ENCODE results near the gene PRDM16. TPM values are rescaled to one million over a fixed set of nuclear protein-coding genes. Genes with fewer than 3 reads are reported as not detected.
"Not testable (repeated sequence)": the region's sequence is repeated elsewhere in the genome, so short reads cannot be mapped to it uniquely, and the experiment has no call there.

The PRDM16 gene
- total RNA-seq, 2 donors from 2014 or later, result 0.25 TPM; not detected in 1

DNA sequence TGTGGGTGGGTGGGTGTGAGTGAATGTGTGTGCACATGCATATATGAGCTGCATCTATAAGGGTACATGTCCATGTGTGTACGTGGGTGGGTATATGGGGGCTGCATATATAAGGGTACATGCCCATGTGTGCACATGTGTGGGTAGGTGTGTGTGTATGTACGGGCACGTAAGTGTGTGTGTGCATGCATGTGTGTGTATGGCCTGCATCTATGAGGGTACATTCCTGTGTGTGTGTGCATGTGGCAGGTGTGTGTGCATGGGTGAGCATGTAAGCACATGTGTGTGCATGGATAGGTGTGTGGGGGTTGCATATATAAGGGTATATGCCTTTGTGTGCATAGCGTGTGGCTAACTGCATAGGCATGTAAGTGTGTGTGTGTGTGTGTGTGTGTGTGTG, 204.4 kb downstream of the PRDM16 start:
- Mint-ChIP-seq H3K9me3 (no peaks in the 10 kb centered on the region), H3K36me3 (no peaks in the 10 kb centered on the region), H3K27ac (no peak overlapping the region)
- ATAC-seq (no peak), DNase-seq (ENCODE audit: low spot score in 2 of 2) (no peak)

DNA sequence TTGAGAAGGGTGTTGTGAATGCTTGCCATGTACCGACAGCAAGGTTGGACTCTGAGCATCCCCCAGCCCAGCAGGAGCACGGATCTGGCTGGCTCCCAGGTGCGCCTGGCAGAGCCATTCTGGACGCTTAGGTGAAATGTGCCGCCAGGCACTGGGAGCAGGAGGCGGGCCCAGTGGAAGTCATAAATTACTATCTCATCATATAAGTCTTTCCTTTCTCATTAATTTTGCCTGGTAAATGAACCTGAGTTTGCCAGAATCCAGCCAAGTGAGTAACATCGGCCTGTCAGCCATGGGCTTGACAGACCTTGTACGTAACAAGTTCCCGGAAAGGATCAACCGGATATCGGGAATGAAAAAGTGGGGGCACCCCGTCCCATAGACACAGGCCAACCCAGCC, 206.0 kb downstream of the PRDM16 start:
- H3K9me3 Mint-ChIP-seq, result no peaks in the 10 kb centered on the region
- ATAC-seq (no peak), DNase-seq (ENCODE audit: low spot score in 2 of 2) (no peak)

DNA sequence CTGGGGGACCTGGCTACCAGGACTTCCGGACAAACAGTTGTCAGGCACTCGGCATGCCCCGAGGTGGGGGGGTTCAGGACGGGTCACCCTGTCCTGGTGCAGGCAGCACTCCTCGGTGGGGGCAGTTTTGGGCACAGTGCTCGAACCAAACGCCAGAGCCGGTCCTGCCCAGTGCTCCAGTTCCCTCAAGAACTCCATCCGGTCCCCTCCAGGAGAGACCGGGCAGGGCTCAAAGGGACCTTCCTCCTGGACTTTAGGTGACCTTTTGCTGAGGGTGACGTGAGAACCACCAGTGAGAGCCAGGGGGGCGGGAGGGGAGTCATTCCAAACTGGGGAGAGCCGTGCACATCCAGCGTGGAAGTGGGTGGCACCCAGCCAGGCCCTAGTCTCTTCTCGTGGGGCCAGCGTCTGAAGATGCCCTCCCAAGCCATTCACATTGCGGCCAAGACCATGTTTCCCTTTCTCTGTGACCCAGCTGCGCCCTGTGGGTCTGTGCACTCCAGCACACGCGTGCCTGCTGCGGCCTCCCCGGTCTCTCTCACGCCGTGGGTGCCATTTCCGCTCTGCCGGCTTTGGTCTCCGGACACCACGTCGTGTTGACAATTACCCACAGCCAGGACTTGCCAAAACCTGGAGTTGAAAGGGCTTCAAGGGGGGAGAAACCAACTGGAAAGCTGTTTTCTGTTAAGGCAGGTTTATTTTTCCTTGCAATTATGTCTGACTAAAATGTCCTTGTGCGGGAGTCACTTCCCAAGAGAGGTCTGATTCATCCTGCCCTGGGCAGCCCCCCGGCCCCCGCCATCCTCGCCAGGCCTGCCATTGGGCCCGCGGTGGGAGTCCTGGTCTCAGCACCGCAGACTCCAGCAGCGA, 206.7 kb downstream of the PRDM16 start:
- no peak for DNase-seq (ENCODE audit: low spot score in 2 of 2)
- Mint-ChIP-seq H3K36me3 (no peaks in the 10 kb centered on the region), H3K27ac (no peak overlapping the region), H3K9me3 (no peaks in the 10 kb centered on the region)
- no peak for ATAC-seq

More for the DNA sequence above, 206.0 kb downstream of the PRDM16 start:
- Mint-ChIP-seq H3K27ac (no peak overlapping the region), H3K36me3 (no peaks in the 10 kb centered on the region)

GRCh38 chr1:3276341-3276800, 207.4 kb downstream of the PRDM16 start:
- H3K36me3 Mint-ChIP-seq, result no peaks in the 10 kb centered on the region
- no peaks in the 10 kb centered on the region for H3K9me3 Mint-ChIP-seq
- ATAC-seq, result no peak

DNA sequence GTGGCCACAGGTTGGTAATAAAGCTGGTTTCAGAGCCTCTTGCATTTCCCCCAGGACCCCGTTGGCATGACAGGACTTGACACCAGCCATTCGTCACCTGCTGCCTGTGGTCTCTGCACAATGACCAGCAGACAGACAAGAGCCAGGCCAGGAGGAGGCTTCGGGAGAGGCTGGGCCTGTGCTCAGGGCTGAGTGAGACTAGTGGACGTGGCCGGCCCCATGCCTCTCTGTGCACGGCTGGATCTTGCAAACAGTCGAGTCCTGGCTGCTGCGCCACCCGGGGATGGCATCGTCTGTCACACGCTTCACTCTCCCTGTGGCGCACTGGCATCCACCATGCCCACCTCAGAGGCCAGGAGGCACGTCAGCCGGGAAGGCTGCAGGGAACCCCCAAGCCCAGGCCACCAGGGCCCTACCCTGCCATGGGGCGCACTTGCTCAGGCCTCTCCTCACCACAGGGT, 208.0 kb downstream of the PRDM16 start:
- no peak for ATAC-seq
- no peak for DNase-seq (ENCODE audit: low spot score in 2 of 2)
- Mint-ChIP-seq H3K36me3 (no peaks in the 10 kb centered on the region), H3K27ac (no peak overlapping the region), H3K9me3 (no peaks in the 10 kb centered on the region)

More at GRCh38 chr1:3276341-3276800, 207.4 kb downstream of the PRDM16 start:
- DNase-seq (ENCODE audit: low spot score in 2 of 2), result no peak
- no peak overlapping the region for H3K27ac Mint-ChIP-seq

DNA sequence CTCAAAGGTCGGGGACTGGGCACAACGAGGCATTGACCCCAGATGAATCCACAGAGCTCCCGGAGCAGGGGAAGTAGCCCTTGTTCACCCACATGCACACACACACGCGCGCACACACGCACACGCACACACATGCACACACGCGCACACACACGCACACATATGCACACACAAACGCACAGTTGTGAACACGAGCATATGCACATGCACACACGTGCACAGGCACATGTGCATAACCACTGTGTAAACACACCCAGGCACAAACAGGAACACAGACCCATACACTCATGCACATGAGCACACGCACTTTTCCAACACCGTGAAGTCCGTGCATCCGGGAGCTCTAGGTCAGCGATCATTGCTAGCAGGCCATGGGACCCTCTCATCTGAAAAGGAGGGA, 208.6 kb downstream of the PRDM16 start:
- ATAC-seq (no peak), DNase-seq (ENCODE audit: low spot score in 2 of 2) (no peak)
- Mint-ChIP-seq H3K36me3 (no peaks in the 10 kb centered on the region), H3K9me3 (no peaks in the 10 kb centered on the region), H3K27ac (no peak overlapping the region)

GRCh38 chr1:3278416-3279181, 209.6 kb downstream of the PRDM16 start:
- DNase-seq (ENCODE audit: low spot score in 2 of 2) (no peak), ATAC-seq (no peak)
- Mint-ChIP-seq H3K9me3 (no peaks in the 10 kb centered on the region), H3K36me3 (no peaks in the 10 kb centered on the region), H3K27ac (no peak overlapping the region)

DNA sequence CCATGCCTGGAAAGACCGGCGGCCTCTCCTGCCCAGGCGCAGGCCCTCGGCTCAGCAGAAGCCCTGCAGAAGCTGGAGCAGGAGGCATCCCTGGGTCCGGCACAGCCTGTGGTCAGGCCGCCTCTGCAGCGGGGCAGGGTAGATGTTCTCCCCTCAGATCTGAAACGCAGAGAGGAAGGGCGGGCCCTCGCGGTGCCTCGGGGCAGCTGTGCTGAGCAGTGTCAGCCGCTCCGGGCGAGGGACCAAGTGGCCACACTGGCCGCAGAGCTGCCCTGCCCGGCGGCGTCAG, 210.1 kb downstream of the PRDM16 start:
- no peaks in the 10 kb centered on the region for H3K36me3 Mint-ChIP-seq
- H3K9me3 Mint-ChIP-seq, result no peaks in the 10 kb centered on the region
- DNase-seq (ENCODE audit: low spot score in 2 of 2), result no peak
- no peak overlapping the region for H3K27ac Mint-ChIP-seq
- no peak for ATAC-seq

GRCh38 chr1:3281735-3282134, 212.7 kb downstream of the PRDM16 start:
- ATAC-seq (no peak), DNase-seq (ENCODE audit: low spot score in 2 of 2) (no peak)
- Mint-ChIP-seq H3K9me3 (no peaks in the 10 kb centered on the region), H3K36me3 (no peaks in the 10 kb centered on the region), H3K27ac (no peak overlapping the region)

GRCh38 chr1:3282186-3282585, 213.2 kb downstream of the PRDM16 start:
- DNase-seq (ENCODE audit: low spot score in 2 of 2) (no peak), ATAC-seq (no peak)
- H3K9me3 Mint-ChIP-seq, result no peaks in the 10 kb centered on the region
- no peaks in the 10 kb centered on the region for H3K36me3 Mint-ChIP-seq
- H3K27ac Mint-ChIP-seq, result no peak overlapping the region

GRCh38 chr1:3282656-3283430, 213.8 kb downstream of the PRDM16 start:
- no peaks in the 10 kb centered on the region for H3K9me3 Mint-ChIP-seq
- ATAC-seq (no peak), DNase-seq (ENCODE audit: low spot score in 2 of 2) (no peak)
- H3K27ac Mint-ChIP-seq, result no peak overlapping the region
- H3K36me3 Mint-ChIP-seq, result no peaks in the 10 kb centered on the region

DNA sequence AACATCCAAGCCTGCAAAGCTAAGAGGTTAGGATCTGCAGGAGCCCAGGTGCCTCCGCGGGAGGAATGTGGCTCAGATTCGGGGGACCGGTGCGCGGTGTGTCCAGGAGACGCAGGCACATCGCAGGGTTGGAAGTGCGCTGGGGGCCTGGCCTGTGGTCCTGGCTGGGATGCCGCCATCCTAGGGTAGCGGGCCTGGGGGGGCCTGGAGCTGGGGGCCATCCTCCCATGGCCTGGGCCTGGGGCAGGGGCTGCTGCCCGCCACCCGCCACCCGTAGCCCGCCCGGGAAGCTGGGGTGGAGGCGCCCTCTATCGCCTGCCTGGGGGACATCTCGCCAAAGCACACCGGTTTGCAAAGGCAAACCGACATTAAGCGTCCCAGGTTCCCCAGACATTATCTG, 214.8 kb downstream of the PRDM16 start:
- Mint-ChIP-seq H3K9me3 (no peaks in the 10 kb centered on the region), H3K36me3 (no peaks in the 10 kb centered on the region), H3K27ac (no peak overlapping the region)
- peak in 1 of 2 donors; percentile 31 for DNase-seq (ENCODE audit: low spot score in 2 of 2)
- ATAC-seq, result peak in 1 of 2 donors; percentile 43

GRCh38 chr1:3284691-3285090, 215.7 kb downstream of the PRDM16 start:
- Mint-ChIP-seq H3K36me3 (no peaks in the 10 kb centered on the region), H3K27ac (peak overlapping the region in 1 of 2 donors; percentile 29)
- ATAC-seq, result no peak

DNA sequence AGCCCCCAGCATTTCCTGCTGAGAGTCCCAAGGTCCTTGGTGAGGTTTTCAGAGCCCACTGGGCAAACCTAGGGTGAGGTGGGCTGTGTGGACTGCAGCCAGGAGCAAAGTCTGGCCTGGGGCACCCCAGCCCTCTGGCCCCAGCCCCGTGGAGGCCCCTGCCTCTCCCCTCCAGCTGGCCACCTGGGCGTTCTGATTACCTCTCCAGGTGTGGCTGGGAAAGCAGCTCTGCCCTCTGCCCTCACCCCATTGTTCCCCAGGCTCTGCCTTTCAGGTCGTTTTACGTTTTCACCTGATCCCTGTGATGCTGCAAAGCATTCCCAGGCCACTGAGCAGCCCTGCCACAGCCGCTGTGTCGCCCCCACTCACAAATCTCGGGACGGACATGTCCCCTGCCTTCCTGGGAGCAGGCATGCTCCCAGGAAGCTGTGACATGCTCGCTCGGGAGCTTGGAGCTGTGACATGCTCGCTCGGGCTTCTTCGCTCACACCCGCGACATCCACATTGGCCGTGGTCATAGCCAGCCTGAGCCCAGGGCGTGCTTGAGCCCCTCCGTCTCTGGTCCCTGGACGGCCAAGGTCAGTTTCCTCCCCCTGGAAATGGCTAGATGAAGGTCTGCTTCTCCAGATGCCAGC, 216.2 kb downstream of the PRDM16 start:
- Mint-ChIP-seq H3K36me3 (no peaks in the 10 kb centered on the region), H3K9me3 (no peaks in the 10 kb centered on the region), H3K27ac (no peak overlapping the region)
- ATAC-seq, result no peak
- DNase-seq (ENCODE audit: low spot score in 2 of 2), result no peak

More at GRCh38 chr1:3284691-3285090, 215.7 kb downstream of the PRDM16 start:
- H3K9me3 Mint-ChIP-seq, result no peaks in the 10 kb centered on the region
- DNase-seq (ENCODE audit: low spot score in 2 of 2), result no peak

- not testable (repeated sequence) for DNase-seq (ENCODE audit: low spot score in 2 of 2); ATAC-seq; H3K27ac Mint-ChIP-seq; H3K9me3 Mint-ChIP-seq; H3K36me3 Mint-ChIP-seq
Measured at GRCh38 chr1:3287095-3287494, 218.1 kb downstream of the PRDM16 start.

GRCh38 chr1:3287656-3288160, 218.7 kb downstream of the PRDM16 start:
- DNase-seq (ENCODE audit: low spot score in 2 of 2) (no peak), ATAC-seq (no peak)
- no peaks in the 10 kb centered on the region for H3K9me3 Mint-ChIP-seq
- H3K36me3 Mint-ChIP-seq, result no peaks in the 10 kb centered on the region
- no peak overlapping the region for H3K27ac Mint-ChIP-seq

Measured in activated naive CD4-positive, alpha-beta T cell treated with anti-CD3 and anti-CD28 coated beads, Interleukin-2, amount 50 U/mL, for 72 hours (primary cell).